Measurements from ENCODE around the gene COL8A2.
A peak's percentile ranks its signal among the peaks of the same experiment; 100 is the strongest.

Gene COL8A2

GRCh38 chr1:36157115-36157903 is 32.3 kb upstream of the COL8A2 start:
- DNase-seq = no peak

- DNase-seq = peak; percentile 73
These were observed 31.5 kb upstream of the COL8A2 start for GRCh38 chr1:36156329-36157114.

GRCh38 chr1:36155408-36156328 is 30.6 kb upstream of the COL8A2 start, which contains the start of gene MAP7D1:
Gene MAP7D1, plus strand, starts transcription at chr1:36156160. Its CDS starts 258 bp downstream, at chr1:36156418.
- DNase-seq = peak; percentile 72

- peak; percentile 49 for DNase-seq
These were observed 29.9 kb upstream of the COL8A2 start for GRCh38 chr1:36154765-36155407.

GRCh38 chr1:36154335-36154734 is 29.3 kb upstream of the COL8A2 start:
- DNase-seq = no peak

GRCh38 chr1:36153476-36153875 is 28.5 kb upstream of the COL8A2 start:
- no peak for DNase-seq

- DNase-seq = no peak
These were observed 26.8 kb upstream of the COL8A2 start for GRCh38 chr1:36151845-36152203.

GRCh38 chr1:36151134-36151844 is 26.3 kb upstream of the COL8A2 start:
- no peak for DNase-seq

- peak; percentile 96 for DNase-seq
These were observed 25.5 kb upstream of the COL8A2 start for GRCh38 chr1:36150296-36151133.

- DNase-seq = no peak
These were observed 24.9 kb upstream of the COL8A2 start for GRCh38 chr1:36149973-36150295.

- peak; percentile 100 for DNase-seq
These were observed 24.4 kb upstream of the COL8A2 start, which contains the start of gene TRAPPC3 for GRCh38 chr1:36149237-36149972. Gene TRAPPC3, minus strand, starts transcription at chr1:36149486. Its CDS starts 108 bp downstream, at chr1:36149378.

GRCh38 chr1:36148821-36149236 is 23.8 kb upstream of the COL8A2 start:
- DNase-seq = no peak

GRCh38 chr1:36144413-36144812 is 19.4 kb upstream of the COL8A2 start:
- DNase-seq = no peak

- DNase-seq = no peak
These were observed 18.4 kb upstream of the COL8A2 start for GRCh38 chr1:36143424-36143823.

GRCh38 chr1:36142121-36142520 is 17.1 kb upstream of the COL8A2 start:
- peak; percentile 99 for DNase-seq

GRCh38 chr1:36139521-36139920 is 14.5 kb upstream of the COL8A2 start:
- DNase-seq = no peak

GRCh38 chr1:36137776-36138175 is 12.8 kb upstream of the COL8A2 start:
- peak; percentile 94 for DNase-seq

- no peak for DNase-seq
These were observed 12.2 kb upstream of the COL8A2 start for GRCh38 chr1:36137226-36137625.

GRCh38 chr1:36136535-36136934 is 11.5 kb upstream of the COL8A2 start:
- DNase-seq = no peak

GRCh38 chr1:36135796-36136195 is 10.8 kb upstream of the COL8A2 start:
- DNase-seq = no peak
